GM21390 (cell line): ENCODE measurements around the gene CALHM1.

Source experiments
- ATAC-seq: cut with Tn5 transposase; IDR thresholded peaks from one replicate; pipeline ENCODE4 v1.9.1; 2021; ENCODE audit not compliant: unreplicated experiment

The CALHM1 gene

DNA sequence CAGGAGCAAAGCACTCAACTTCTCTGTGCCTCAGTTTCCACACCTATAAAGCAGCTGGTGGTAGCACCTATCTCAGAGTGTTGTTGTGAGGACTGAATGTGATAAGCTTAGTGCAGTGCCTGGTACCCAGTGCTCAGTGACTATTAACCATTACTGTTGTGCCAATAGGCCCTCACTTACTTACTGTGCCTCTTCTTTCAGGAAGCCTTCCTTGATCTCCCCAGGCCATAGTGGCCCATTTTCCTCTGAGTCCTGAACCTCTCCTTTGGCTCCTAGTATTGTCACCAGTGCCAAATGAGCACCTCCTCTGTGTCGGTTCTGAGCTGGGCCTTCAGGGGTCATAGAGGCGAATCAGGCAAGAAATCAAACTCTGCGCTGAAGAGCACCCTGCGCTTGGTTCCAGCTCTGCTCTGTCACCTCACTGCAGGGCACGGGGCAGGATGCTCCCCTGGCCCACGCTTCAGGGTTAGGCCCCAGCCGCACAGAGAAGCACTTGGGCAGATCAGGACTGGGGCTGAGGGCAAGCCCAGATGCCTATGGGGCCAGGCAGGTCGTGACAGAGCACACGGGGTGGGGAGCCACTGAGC, 2.5 kb downstream of the CALHM1 start:
- no peak for ATAC-seq

DNA sequence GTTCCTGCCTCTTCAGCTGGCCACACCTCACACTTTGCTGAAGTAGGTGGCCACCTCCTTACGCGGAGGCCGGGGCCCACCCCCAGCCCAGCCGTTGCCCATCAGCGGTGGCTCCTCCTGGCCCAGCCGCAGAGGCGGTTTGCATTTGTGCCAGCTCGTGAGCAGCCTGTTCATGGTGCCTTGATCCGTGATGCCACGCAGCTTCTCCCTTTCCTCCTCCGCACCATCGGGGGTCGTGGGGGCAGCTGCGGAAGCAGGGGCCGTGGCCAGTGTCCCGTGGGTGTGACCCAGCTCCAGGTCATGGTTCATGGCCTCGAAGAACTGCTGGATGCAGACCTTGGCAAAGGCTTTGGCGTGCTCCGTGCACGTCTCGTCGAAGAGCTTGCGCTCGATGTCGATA, 3.5 kb downstream of the CALHM1 start:
- no peak for ATAC-seq

DNA sequence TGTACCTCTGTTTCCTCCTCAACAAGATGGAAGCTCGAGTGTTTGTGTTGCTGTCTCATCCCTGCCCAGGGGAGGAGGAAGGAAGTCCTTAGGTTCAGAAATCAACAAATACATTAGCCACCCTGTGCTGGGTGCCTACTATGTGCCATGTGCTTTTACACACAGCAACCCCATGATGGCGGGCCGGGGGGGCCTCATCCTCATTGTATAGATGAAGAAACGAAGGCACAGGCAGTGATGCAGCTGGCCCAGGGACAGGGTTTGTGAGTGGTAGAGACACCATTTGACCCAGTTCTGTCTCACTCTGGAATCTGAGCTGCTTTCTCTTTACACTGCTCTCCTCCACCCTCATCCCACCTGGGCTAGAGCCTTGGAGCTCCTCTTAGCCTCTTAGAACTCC, 4.7 kb downstream of the CALHM1 start:
- ATAC-seq = no peak

GRCh38 chr10:103452506-103453230, 6.0 kb downstream of the CALHM1 start:
- ATAC-seq = no peak

GRCh38 chr10:103451831-103452505, 6.7 kb downstream of the CALHM1 start, which contains the start of gene CALHM2:
Gene CALHM2 (minus strand): TSS chr10:103452370. CDS start chr10:103449941, 2,429 bp downstream.
- peak; percentile 77 for ATAC-seq

DNA sequence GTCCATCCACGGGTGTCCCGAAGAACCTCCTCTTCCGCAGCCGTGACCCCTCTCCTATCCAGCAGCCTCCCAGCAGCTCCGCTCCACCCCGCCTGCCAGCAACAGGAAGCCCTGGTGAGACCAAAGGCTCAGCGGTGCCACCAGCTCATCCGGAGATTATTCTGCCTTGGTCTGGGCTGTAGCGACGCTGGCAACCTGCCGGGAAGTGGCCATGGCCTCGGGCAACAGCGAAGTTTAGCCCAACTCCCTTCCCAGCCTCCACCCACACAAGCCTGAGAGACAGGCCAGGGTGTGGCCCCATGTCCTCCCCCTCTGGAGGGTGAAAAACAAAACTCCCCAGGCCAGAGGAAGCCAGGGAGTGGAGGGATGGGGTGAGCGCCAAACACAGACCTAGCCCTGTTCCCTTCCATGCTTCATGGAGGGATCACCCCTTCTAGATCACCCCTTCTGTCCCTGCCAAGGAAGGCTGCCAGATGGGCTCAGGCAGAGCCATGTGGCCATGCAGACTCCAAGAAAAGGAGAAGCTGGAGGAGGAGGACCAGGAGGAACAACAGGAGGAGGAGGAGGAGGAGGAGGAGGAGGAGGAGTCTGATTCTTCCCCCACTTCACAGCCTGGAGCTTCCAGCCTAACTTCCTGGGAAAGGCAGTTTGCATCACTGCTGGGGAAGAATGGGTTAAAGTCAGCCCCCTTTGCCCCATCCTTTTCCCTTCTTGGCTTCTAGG, 7.4 kb downstream of the CALHM1 start:
- no peak for ATAC-seq

- ATAC-seq = no peak
Observed at GRCh38 chr10:103450201-103450695, 8.5 kb downstream of the CALHM1 start.

- ATAC-seq = no peak
Observed at GRCh38 chr10:103449208-103450144, 9.2 kb downstream of the CALHM1 start.

DNA sequence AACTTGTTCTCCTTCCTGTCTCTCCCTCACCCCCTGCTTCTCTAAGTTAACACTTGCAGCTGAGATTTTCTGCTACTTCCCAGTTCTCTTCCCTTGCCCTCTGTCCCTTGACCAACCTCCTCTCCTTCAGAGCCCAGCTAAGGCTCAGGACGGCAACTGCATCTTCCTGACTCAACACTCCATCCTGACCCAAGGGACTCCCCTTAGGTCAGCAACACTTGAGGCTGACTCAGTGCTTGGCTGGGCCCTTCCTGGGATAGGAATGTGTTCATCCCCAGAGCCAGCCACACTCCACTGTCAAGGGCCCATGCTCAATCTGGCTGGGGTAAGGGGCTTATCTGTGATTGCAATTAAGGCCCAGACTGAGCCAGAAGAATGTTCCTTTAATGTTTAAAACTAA, 10.0 kb downstream of the CALHM1 start:
- no peak for ATAC-seq

- ATAC-seq = no peak
Observed at GRCh38 chr10:103447187-103447586, 11.5 kb downstream of the CALHM1 start.

GRCh38 chr10:103445767-103446567, 12.7 kb downstream of the CALHM1 start:
- ATAC-seq = no peak

- ATAC-seq = no peak
Observed at GRCh38 chr10:103445366-103445765, 13.3 kb downstream of the CALHM1 start.

GRCh38 chr10:103444478-103444877, 14.2 kb downstream of the CALHM1 start:
- no peak for ATAC-seq

- ATAC-seq = no peak
Observed at GRCh38 chr10:103443475-103444185, 15.1 kb downstream of the CALHM1 start.

DNA sequence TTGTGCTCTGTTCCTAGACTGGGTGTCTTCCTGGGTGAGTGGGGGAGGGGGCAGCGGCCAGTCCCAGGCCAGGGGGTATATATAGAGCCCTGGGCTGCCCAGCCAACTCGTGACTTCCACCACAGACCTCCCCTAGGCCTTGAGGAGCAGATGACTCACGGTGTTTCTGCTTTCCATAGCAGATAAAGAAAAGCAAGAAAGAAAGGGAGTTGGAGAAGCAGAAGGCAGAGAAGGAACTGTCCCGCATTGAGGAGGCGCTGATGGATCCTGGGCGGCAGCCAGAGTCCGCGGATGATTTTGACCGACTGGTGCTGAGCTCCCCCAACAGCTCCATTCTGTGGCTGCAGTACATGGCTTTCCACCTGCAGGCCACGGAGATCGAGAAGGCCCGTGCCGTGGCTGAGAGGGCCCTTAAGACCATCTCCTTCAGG, 16.7 kb downstream of the CALHM1 start:
- no peak for ATAC-seq

DNA sequence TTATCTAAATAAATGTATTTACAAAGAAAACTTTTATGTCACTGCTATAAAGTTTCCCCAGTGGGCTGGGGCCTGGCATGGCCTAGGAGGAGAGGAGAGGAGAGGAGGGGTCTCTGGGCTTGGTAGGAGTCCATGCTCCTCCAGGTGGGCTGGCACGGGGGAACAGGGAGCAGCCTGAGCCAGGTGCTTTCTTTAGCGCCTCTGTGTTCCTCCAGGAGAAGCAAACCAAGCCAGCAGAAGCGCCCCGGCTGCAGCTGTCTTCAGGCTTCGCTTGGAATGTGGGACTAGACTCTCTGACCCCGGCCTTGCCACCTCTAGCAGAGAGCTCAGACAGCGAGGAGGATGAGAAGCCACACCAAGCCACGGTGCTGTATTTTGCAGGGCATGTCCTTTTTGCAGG, 17.1 kb downstream of the CALHM1 start:
- ATAC-seq = no peak

DNA sequence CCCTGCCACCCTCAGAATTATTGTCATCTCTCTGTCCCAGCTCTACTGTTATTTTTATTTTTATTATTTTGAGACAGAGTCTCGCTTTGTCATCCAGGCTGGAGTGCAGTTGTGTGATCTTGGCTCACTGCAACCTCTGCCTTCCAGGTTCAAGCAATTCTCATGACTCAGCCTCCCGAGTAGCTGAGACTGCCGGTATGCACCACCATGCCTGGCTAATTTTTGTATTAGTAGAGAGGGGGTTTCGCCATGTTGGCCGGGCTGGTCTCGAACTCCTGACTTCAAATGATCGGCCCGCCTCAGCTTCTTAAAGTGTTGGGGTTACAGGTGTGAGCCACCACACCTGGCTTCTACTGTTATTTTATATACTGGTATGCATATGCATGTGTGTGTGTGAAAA, 17.5 kb downstream of the CALHM1 start:
- ATAC-seq = no peak

DNA sequence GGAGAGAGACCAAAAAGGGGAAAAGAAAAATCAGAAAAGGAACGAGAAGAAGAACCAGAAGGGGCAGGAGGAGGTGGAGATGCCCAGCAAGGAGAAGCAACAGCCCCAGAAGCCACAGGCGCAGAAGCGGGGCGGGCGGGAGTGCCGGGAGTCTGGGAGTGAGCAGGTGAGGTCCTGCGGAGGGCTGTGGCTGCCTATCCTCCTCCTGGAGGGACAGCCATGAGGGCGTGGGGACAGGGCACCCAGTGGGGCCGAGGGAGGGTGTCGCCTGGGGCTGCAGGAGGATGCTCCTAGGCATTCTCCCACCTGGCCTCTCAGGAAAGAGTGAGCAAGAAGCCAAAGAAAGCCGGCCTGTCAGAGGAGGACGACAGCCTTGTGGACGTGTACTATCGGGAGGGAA, 18.3 kb downstream of the CALHM1 start:
- ATAC-seq = no peak

- no peak for ATAC-seq
Observed at GRCh38 chr10:103439776-103440175, 18.9 kb downstream of the CALHM1 start.
